ENCODE results near the gene SIRT6. TPM values are rescaled to one million over a fixed set of nuclear protein-coding genes. Genes with fewer than 3 reads are reported as not detected.

SIRT6 gene
- total and polyA plus RNA-seq, 9 of the 15 experiments (the other 6 are each of a cell fraction or from before 2014, with no cell fraction given): 1.4 to 41.1 (median 10.2) TPM

DNA sequence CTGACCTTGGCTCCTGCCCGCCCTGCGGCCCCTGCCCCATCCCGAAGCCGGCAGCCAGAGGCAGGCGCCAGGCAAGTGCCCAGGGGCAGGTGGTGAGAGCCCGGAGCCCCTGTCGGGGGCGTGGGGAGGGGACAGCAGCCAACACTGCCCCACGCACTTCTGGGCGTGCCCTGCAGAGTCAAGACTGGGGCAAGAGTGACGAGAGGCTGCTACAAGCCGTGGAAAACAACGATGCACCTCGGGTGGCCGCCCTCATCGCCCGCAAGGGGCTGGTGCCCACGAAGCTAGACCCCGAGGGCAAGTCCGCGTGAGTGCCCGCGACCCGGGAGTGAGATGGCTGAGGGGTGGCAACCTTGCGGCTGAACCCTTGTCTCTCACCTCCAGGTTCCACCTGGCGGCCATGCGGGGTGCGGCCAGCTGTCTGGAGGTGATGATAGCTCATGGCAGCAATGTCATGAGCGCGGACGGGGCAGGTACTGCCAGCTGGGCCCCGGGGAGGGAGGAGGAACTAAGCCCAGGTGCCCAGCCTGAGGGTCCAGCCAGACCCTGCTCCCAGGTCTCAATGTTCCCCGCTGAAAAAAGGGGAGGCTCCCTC, 17.4 kb upstream of the SIRT6 start:
- intact Hi-C loops (cut with micrococcal nuclease): no loop called here
- Histone ChIP-seq H3K36me3 (ENCODE audit: control insufficient read depth, insufficient read depth, low read length) (no peaks in the 10 kb centered on the region), H2AFZ (ENCODE audit: low read depth, low read length) (no peak overlapping the region), H3K9me3 (replicated peaks; ENCODE audit: control insufficient read depth, insufficient read depth, low read depth, low read length) (no peaks in the 10 kb centered on the region), H3K4me3 (no peak overlapping the region), H4K20me1 (replicated peaks; ENCODE audit: control insufficient read depth, insufficient read depth, low read length) (no peaks in the 10 kb centered on the region), H3K9me1 (ENCODE audit: control insufficient read depth, insufficient read depth, low read length) (no peaks in the 10 kb centered on the region), H3K27ac (ENCODE audit: extremely low read depth, low read depth, low read length) (no peak overlapping the region), H3K4me2 (ENCODE audit: insufficient read depth, low read length) (no peak overlapping the region), H3K4me1 (replicated peaks in 1 of 2; ENCODE audit: control insufficient read depth in 2 of 2, insufficient read depth in 2 of 2, low read length in 2 of 2) (peaks cover 5 to 23% of the 10 kb centered on the region in 2 experiments; a peak in 4 of 5 replicates), H3K27me3 (ENCODE audit: control insufficient read depth in 2 of 2, insufficient read depth in 2 of 2, low read length in 2 of 2) (peaks cover 0 to 23% of the 10 kb centered on the region in 2 experiments; a peak in 4 of 5 replicates), H3K9ac (ENCODE audit: insufficient read depth in 1 of 2, low read depth in 2 of 2, low read length in 2 of 2) (no peak overlapping the region; a peak in 1 of 4 replicates), H3K79me2 (ENCODE audit: control insufficient read depth, insufficient read depth, low read length) (no peaks in the 10 kb centered on the region)
- 5% methylated on average over 28 of the region's 33 CpGs for WGBS (ENCODE audit: insufficient coverage, low coverage, missing lambda C conversion rate)
- CTCF ChIA-PET (ENCODE audit: low intra/inter-chr PET ratio): no interaction called here
- POLR2A ChIA-PET: interaction anchor here (1.2 to 1.5 kb wide), 2 partner anchors 110 to 212 kb away, joined by 4 to 6 read pairs; no protein-coding TSS in a partner anchor
- peak; percentile 57 for ATAC-seq
- no TSS peak for BruUV-seq (replicated peaks)
- in situ Hi-C loops (cut with MboI): loop anchor here (5.0 kb wide), 1 partner anchor 217 kb away; no protein-coding TSS in a partner anchor
- FAIRE-seq: no peak
- DNase-seq (ENCODE audit: extremely low read depth in 1 of 4, low spot score in 3 of 4): peak; percentile 37 to 60 (median 50)
- TF ChIP-seq TOE1 (IDR thresholded peaks at IDR 0.05; ENCODE audit: borderline replicate concordance) (no peak), TOE1 (CRISPR knock-in tag; IDR thresholded peaks at IDR 0.05; ENCODE audit: borderline replicate concordance, low read depth) (no peak), SMC3 (conservative IDR thresholded peaks at IDR 0.05; ENCODE audit: insufficient read depth, low read depth, low read length) (0 out of 2 replicates have a peak, but pooled peaks have one; percentile 11), ZNF830 (CRISPR knock-in tag; IDR thresholded peaks at IDR 0.05) (no peak), CBX5 (IDR thresholded peaks at IDR 0.05; ENCODE audit: borderline replicate concordance, low read depth) (no peak), CREM (IDR thresholded peaks at IDR 0.05; ENCODE audit: low read depth) (no peak), TFAM (CRISPR knock-in tag; conservative IDR thresholded peaks at IDR 0.05) (no peak), CC2D1A (IDR thresholded peaks at IDR 0.05) (no peak), ZNF121 (CRISPR knock-in tag; conservative IDR thresholded peaks at IDR 0.05) (no peak), CBFA2T3 (IDR thresholded peaks at IDR 0.05) (0 out of 2 replicates have a peak, but pooled peaks have one; percentile 5), ZNF354B (CRISPR knock-in tag; IDR thresholded peaks at IDR 0.05) (no peak), TARDBP (IDR thresholded peaks at IDR 0.05) (no peak)
- TF ChIP-seq, protein P1, sequence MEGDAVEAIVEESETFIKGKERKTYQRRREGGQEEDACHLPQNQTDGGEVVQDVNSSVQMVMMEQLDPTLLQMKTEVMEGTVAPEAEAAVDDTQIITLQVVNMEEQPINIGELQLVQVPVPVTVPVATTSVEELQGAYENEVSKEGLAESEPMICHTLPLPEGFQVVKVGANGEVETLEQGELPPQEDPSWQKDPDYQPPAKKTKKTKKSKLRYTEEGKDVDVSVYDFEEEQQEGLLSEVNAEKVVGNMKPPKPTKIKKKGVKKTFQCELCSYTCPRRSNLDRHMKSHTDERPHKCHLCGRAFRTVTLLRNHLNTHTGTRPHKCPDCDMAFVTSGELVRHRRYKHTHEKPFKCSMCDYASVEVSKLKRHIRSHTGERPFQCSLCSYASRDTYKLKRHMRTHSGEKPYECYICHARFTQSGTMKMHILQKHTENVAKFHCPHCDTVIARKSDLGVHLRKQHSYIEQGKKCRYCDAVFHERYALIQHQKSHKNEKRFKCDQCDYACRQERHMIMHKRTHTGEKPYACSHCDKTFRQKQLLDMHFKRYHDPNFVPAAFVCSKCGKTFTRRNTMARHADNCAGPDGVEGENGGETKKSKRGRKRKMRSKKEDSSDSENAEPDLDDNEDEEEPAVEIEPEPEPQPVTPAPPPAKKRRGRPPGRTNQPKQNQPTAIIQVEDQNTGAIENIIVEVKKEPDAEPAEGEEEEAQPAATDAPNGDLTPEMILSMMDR (IDR thresholded peaks at IDR 0.05 in 2 of 3, conservative IDR thresholded peaks at IDR 0.05 in 1 of 3; ENCODE audit: insufficient read depth in 2 of 3, low read depth in 1 of 3, low read length in 3 of 3): peak; percentile 39 to 49 (median 42); a peak in 5 of 6 replicates
- TF ChIP-seq, protein P2, sequence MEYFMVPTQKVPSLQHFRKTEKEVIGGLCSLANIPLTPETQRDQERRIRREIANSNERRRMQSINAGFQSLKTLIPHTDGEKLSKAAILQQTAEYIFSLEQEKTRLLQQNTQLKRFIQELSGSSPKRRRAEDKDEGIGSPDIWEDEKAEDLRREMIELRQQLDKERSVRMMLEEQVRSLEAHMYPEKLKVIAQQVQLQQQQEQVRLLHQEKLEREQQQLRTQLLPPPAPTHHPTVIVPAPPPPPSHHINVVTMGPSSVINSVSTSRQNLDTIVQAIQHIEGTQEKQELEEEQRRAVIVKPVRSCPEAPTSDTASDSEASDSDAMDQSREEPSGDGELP (CRISPR knock-in tag; IDR thresholded peaks at IDR 0.05; ENCODE audit: borderline replicate concordance): peak; percentile 71
- TF ChIP-seq, protein P3, sequence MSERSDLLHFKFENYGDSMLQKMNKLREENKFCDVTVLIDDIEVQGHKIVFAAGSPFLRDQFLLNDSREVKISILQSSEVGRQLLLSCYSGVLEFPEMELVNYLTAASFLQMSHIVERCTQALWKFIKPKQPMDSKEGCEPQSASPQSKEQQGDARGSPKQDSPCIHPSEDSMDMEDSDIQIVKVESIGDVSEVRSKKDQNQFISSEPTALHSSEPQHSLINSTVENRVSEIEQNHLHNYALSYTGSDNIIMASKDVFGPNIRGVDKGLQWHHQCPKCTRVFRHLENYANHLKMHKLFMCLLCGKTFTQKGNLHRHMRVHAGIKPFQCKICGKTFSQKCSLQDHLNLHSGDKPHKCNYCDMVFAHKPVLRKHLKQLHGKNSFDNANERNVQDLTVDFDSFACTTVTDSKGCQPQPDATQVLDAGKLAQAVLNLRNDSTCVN (CRISPR knock-in tag; IDR thresholded peaks at IDR 0.05): no peak
- TF ChIP-seq, protein P4, sequence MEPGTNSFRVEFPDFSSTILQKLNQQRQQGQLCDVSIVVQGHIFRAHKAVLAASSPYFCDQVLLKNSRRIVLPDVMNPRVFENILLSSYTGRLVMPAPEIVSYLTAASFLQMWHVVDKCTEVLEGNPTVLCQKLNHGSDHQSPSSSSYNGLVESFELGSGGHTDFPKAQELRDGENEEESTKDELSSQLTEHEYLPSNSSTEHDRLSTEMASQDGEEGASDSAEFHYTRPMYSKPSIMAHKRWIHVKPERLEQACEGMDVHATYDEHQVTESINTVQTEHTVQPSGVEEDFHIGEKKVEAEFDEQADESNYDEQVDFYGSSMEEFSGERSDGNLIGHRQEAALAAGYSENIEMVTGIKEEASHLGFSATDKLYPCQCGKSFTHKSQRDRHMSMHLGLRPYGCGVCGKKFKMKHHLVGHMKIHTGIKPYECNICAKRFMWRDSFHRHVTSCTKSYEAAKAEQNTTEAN (CRISPR knock-in tag; IDR thresholded peaks at IDR 0.05): no peak
- TF ChIP-seq, protein P5, sequence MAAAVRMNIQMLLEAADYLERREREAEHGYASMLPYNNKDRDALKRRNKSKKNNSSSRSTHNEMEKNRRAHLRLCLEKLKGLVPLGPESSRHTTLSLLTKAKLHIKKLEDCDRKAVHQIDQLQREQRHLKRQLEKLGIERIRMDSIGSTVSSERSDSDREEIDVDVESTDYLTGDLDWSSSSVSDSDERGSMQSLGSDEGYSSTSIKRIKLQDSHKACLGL (CRISPR knock-in tag; IDR thresholded peaks at IDR 0.05; ENCODE audit: borderline replicate concordance, poor library complexity, severe bottlenecking): no peak

Measured in K562 (cell line).